Measurements from ENCODE around the gene SULT4A1. TPM values are rescaled to one million over a fixed set of nuclear protein-coding genes. Genes with fewer than 3 reads are reported as not detected.

SULT4A1 gene
- total RNA-seq, 1 experiment from 2014 or later: 12.6 TPM

DNA sequence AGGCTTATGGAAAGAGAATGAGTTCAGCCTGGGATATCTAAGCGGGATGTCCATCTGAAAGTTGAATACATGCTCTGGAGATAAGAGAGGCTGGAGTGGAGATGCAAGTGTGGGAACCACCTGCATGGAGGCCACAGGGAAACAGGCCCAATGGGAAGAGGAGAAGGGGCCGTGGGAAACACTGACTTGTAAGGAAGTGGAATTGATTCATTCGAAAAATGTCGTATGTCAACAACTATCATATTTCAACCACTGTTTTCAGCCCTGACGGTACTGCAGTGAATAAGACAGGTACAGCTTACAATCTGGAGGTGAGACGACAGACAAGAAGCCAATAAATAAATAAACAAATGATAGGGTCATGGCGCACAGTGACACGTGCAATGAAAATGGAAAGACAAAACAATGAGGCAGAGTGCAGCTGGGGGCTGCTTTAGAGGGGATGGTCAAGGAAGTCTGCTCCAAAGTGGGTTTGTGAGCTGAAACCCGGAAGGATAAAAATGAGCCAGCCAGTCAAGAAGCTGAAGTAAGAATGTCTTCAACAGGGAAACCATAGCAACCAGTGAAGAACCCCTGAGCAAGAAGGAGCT is 86.1 kb downstream of the SULT4A1 start (continued):
- TF ChIP-seq IRF2 (CRISPR knock-in tag; IDR thresholded peaks at IDR 0.05; ENCODE audit: borderline replicate concordance, low read depth): no peak
- TF ChIP-seq, protein P1, sequence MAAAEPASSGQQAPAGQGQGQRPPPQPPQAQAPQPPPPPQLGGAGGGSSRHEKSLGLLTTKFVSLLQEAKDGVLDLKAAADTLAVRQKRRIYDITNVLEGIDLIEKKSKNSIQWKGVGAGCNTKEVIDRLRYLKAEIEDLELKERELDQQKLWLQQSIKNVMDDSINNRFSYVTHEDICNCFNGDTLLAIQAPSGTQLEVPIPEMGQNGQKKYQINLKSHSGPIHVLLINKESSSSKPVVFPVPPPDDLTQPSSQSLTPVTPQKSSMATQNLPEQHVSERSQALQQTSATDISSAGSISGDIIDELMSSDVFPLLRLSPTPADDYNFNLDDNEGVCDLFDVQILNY (CRISPR knock-in tag; IDR thresholded peaks at IDR 0.05): no peak

Other genes starting within 250 kb of the SULT4A1 start
- gene EFCAB6, start 50.2 kb downstream of the SULT4A1 start, total RNA-seq (2021): 0.25 to 0.94 TPM (median 0.41 TPM) in 3 replicates
- gene PNPLA5, start 29.5 kb upstream of the SULT4A1 start, total RNA-seq (2021): 5.3 to 5.9 TPM (median 5.3 TPM) in 3 replicates
- 17.9 to 19.8 TPM (median 19.6 TPM) in 3 replicates for gene PNPLA3, start 61.3 kb upstream of the SULT4A1 start, total RNA-seq (2021)
- 59.3 to 72.1 TPM (median 62.1 TPM) in 3 replicates for gene SAMM50, start 92.9 kb upstream of the SULT4A1 start, total RNA-seq (2021)
- gene PARVB, start 161.8 kb upstream of the SULT4A1 start, total RNA-seq (2021): 3.3 to 5.0 TPM (median 4.9 TPM) in 3 replicates

Data from WTC11 (cell line).